HG03135 (cell line): ENCODE data around the gene ING4.

Source experiments
- ATAC-seq: cut with Tn5 transposase; IDR thresholded peaks from one replicate; pipeline ENCODE4 v1.9.1; 2021; ENCODE audit warnings: mild to moderate bottlenecking, moderate library complexity; ENCODE audit not compliant: unreplicated experiment

The ING4 gene

GRCh38 chr12:6635856-6636531 lies 26.9 kb downstream of the ING4 start, which contains the start of gene LPAR5:
TSS of gene LPAR5 (minus strand) at chr12:6635959. CDS start at chr12:6621248, 14,711 bp downstream.
- ATAC-seq: peak; percentile 42

GRCh38 chr12:6635375-6635855 lies 27.5 kb downstream of the ING4 start:
- peak; percentile 45 for ATAC-seq

DNA sequence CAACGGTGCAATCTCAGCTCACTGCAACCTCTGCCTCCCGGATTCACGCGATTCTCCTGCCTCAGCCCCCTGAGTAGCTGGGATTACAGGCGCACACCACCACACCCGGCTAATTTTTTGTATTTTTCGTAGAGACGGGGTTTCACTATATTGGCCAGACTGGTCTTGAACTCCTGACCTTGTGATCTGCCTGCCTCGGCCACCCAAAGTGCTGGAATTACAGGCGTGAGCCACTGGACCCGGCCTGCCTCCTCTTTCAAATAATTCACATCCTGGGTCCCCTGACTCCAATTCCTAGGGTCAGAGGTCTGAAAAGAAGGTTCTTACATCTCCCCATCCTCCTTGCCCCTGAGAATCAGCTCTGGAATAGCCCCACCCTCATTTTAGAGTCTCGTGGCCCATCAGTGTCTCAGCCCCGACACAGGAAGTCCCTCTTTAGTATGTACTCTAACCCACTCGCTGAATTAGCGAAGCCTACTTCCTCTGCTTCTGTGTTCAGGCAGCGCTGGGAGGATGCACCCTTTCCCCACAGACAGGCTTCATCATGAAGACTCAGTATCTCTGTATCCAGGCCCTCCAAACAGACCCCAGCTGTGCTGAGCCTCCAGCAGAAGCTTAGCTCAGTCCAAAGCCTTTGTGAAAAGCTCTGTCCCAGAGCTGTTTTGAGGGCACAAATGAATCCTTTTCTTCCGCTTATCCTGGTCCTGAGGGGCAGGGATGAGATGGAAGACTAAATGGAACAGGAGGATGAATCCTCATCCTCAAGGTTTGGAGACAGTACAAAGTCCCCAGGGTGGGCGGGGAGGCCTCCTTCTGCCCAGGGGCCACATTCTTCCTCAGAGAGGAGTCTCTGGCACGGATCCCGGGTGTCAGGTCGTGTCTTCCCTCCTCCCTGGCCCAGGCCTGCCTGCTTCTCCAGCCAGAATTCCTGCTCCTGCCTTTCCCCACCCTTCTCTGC lies 30.6 kb downstream of the ING4 start:
- peak; percentile 58 for ATAC-seq

- no peak for ATAC-seq
These were observed 31.4 kb downstream of the ING4 start for GRCh38 chr12:6631549-6631961.

DNA sequence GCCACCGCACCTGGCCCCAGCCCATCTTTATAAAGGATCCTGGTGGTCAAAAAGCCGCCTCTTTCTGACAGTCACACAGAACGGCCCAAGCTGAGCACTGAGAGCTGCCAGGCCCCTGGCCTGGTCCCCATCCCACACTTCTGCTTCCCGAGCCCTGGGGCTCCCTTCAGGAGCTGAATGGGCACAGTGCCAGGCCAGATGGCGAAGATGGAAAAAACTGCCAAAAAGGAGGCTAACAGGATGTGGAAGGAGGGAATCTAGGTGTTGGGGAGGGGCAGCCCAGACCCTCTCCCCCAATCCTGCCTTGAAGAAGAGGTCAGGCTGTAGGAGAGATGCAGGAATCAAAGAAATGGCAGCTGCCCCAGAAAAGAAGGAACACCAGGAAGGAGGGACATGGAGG lies 32.2 kb downstream of the ING4 start:
- no peak for ATAC-seq

GRCh38 chr12:6627616-6628015 lies 35.3 kb downstream of the ING4 start:
- ATAC-seq: no peak

DNA sequence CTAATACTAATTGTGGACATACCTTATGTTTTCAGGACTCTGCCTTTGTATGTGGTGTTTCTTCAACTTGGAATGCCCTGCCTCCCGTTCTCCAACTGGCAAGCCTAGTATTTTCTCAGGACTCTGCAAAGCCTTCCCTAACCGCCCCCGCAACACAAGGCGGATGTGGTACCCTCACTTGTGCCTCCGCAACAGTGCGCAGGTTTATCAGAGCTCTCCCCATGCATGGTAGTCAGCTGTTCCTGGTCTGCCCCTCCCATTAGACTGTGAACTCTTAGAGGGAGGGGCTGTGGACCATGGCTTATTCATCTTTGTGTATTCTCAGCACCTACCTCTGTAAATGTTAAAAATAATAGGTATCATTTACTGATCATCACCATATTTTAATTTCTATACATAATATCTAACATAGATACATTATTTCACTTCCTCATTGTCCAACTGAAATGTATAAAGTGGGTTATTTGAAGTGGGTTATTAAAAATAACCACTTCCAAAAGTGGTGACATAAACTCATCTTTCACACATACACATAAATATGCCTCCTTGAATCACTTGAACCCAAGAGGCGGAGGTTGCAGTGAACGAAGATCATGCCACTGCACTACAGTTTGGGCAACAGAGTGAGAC lies 36.1 kb downstream of the ING4 start:
- ATAC-seq: no peak

DNA sequence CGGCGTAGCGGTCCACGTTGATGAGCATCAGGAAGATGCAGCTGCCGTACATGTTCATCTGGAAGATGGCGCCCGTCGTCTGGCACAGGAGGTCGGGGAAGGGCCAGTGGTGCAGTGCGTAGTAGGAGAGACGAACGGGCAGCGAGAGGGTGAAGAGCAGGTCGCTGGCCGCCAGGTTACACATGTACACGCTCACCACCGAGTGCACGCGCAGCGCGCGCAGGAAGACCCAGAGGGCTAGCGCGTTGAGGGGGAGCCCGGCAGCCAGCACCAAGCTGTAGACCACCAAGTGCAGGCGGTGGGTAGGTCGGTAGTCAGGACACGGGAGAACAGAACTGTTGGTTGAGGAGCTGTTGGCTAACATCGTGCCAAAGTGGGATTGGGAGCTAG lies 42.0 kb downstream of the ING4 start:
- ATAC-seq: no peak

DNA sequence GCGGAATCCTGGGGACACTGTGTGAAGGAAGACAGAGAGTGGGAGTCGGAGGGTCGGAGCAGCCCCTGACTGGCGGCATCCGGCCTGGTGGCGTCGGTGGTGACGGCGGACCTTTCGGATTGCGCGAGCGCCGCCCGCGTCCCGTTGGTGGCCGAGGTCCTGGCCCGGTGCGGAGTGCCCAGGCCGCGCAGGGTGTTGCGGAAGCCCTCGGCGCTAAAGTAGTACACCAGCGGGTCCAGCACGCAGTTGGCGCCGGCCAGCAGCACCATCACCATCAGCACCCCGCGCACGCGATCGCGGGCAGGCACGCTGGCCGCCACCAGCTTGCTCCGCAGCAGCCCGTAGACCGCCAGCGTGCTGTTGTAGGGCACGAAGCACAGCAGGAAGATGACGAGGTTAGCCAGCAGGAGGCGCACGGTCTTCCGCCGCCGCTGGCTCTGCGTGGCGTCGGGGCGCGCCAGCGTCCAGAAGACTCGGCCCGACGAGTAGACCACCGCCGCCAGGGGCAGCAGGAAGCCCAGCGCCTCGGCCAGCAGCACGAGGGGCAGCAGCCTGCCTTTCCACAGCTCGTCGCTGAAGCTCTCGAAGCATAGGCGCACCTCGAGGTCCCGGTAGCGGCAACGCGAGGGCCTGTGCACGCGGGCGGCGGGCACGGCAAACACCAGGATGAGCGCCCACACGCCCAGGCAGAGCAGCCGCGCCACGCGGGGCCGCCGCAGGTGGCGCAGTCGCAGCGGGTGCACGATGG lies 42.6 kb downstream of the ING4 start:
- ATAC-seq: no peak

DNA sequence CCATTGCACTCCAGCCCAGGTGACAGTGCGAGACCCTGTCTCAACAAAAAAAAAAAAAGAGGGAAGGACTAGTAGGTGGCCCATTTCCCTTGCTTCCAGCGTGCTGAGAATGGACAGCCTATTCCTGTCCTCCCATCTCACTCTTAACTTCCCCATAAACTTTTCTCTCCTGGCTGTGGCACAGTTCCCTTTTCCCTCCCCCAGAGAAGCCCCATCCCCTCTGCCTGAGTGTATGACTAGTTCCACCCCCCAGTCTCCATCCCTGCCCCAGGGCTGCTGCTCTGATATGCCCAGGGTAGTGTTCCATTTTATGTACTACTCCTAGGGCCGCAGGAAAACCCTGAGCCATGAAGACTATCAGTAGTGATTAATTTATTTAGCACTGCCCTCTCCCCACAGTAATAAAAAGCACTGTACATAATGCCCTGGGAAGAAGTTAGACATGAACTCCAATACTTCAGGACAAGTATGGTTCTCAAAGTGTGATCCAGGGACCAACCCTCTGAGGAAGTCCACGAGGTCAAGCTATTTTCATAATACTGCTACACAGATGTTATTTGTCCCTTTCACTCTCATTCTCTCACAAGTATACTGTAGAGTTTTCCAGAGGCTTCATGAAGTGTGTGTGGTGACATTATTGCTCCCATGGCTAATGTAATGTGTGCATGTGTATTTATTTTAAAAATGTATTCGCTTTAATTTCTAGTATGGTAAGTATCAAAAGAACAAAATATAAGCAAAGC lies 44.3 kb downstream of the ING4 start:
- ATAC-seq: no peak

DNA sequence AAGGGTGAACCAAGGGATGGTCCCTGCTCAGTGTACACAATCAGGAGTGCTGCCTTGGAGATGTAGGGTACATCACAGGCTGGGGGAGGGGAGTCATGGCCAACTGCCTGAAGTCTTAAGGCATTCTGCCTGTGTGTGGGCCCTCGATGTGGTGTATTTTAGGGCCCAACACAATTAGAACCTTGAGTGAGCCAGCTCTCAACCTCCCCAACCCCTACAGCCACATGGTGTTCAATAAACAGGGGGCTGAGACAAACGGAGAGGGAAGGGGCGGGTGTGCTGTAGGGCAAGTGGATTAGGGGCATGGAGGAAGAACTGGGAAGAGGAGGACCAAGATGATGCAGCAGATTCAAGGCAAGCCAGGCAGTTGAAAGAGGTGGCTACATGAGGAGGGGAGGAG lies 47.1 kb downstream of the ING4 start:
- ATAC-seq: no peak

- ATAC-seq: no peak
These were observed 48.3 kb downstream of the ING4 start for GRCh38 chr12:6614513-6615172.

- no peak for ATAC-seq
These were observed 49.0 kb downstream of the ING4 start for GRCh38 chr12:6613776-6614512.

DNA sequence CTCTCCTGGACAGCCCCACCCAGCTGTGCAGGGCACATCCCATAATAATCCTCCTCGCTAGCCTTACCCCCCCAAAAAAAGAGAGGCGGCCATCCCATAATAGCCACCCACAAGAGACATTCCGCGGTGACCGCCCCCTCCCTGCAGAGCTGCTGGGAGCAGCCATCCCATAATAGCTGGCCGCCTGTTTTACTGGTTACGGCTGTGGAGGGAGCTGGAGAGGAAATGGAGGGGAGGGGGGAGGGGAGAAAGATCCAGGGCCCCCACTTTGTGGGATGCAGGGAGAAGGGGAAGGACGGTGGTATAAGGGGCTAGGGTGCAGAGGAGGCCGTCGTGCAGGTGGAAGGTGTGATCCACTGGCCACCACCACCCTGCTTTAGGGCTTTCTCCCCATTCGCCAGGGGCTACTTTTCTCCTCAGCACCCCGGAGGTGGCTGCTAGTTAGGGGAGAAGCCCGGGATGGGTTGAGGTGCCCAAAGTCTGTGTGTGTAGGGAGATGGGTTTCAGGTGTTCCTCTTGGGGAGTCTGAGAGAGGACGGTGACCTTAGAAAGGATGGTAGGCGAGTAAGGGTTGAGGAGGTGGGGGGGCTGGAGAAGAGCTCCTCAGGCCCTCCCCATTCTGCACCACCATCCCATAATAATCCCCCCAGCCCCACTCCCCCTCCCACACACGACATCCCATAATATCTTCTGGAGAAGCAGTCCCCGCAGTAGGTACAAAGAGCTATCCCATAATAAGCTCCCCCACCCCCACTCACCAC lies 49.7 kb downstream of the ING4 start:
- no peak for ATAC-seq

- no peak for ATAC-seq
These were observed 50.3 kb downstream of the ING4 start for GRCh38 chr12:6612652-6613014.

DNA sequence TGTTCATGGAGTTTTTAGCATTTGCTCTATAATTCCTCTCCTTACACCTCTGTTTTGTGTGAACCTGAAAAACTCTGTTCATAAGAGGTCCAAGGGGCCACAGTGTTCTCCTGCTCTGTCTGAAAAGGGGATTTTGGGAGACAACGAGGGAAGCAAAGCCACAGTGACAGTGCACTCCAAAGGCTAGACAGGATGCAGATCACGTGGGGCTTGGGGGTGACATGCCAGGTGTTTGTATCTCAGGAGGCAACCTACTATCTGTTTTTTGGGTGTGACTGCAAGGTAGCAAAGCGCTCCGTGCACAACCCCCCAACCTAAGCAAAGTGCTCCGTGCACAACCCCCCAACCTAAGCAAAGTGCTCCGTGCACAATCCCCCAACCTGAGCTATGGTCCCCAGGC lies 50.7 kb downstream of the ING4 start:
- no peak for ATAC-seq

GRCh38 chr12:6608592-6609281 lies 54.2 kb downstream of the ING4 start:
- no peak for ATAC-seq
